ENCODE results near the gene ITM2A.

- TF ChIP-seq CTCF (conservative IDR thresholded peaks at IDR 0.05; ENCODE audit: low read length) = no peak
- TF ChIP-seq EZH2phosphoT487 (IDR thresholded peaks at IDR 0.05; ENCODE audit: borderline replicate concordance, low read depth, low read length) = no peak
These were observed 46.8 kb upstream of the ITM2A start for GRCh38 chrX:79413963-79414362.

Data from OCI-LY7 (cell line).